Esophagus squamous epithelium (tissue), 5 donors: ENCODE measurements around the gene PRKN. TPM values are rescaled to one million over a fixed set of nuclear protein-coding genes. Genes with fewer than 3 reads are reported as not detected.

Source experiments
- DNase-seq: peaks from one replicate; lab custom pipeline; 2025; lab: John Stamatoyannopoulos, UW
- H3K27ac ChIP-seq, 4 donors: fragments of 200-600 bp; sonication (generic); one replicate each; pipeline ENCODE4 v1.5.1; 2016 to 2019; ENCODE audit warnings: mild to moderate bottlenecking in 1 of 4
- H3K27me3 ChIP-seq, 4 donors: fragments of 200-600 bp; sonication (generic); 1 replicate in 3 of 4; 2 replicates in 1 of 4; pipeline versions ENCODE4 v1.5.1 to v1.6.0; 2017 to 2021; ENCODE audit warnings: antibody characterized with exemption in 1 of 4
- H3K36me3 ChIP-seq, 3 donors: fragments of 200-600 bp; sonication (generic); one replicate each; pipeline ENCODE4 v1.5.1; 2016 to 2019
- H3K4me1 ChIP-seq, 3 donors: fragments of 200-600 bp; sonication (generic); one replicate each; pipeline ENCODE4 v1.5.1; 2017 to 2019
- H3K4me3 ChIP-seq, 4 donors: fragments of 200-600 bp; sonication (generic); 1 replicate in 3 of 4; 2 replicates in 1 of 4; pipeline ENCODE4 v1.5.1; 2016 to 2019; ENCODE audit warnings: mild to moderate bottlenecking in 2 of 4, moderate library complexity in 1 of 4
- H3K9me3 ChIP-seq, 3 donors: fragments of 200-600 bp; sonication (generic); one replicate each; pipeline ENCODE4 v1.5.1; 2016 to 2019
- POLR2A ChIP-seq, 4 donors: fragments of 450-650 bp; IDR thresholded peaks; one replicate each; pipeline ENCODE4 v1.6.1; 2017; ENCODE audit warnings: antibody characterized with exemption in 4 of 4, mild to moderate bottlenecking in 4 of 4, moderate library complexity in 3 of 4
- WGBS, 2 donors: methylation state at CpG; one replicate each; pipeline ENCODE4 v1.1.5; 2018; 5-methylcytosine and 5-hydroxymethylcytosine counted together
- intact Hi-C: fragments of 100-400 bp; cut with DNase I; formaldehyde crosslinking; loops from one replicate; pipeline ENCODE4 v1.15.0; 2022
- total RNA-seq, 4 donors: library from RNA; depleted of rRNA; stranded (reverse); fragments of >200 nt; gene quantifications; one replicate each; pipeline ENCODE4 v1.1.0, GENCODE V29; 2016
- TF ChIP-seq, protein P1 (sequence below), 6 experiments: fragments of 450-650 bp in 4 of 6; fragments of 200-600 bp in 2 of 6; sonication (generic) in 2 of 6; IDR thresholded peaks; one replicate each; pipeline ENCODE4 v1.5.1; 2016 to 2019; ENCODE audit warnings: antibody characterized with exemption in 6 of 6, mild to moderate bottlenecking in 4 of 6, moderate library complexity in 4 of 6
- donor health status: DM: yes; HTN: yes; CAD: no.

Gene PRKN
- total RNA-seq, 4 donors from 2014 or later = 0.70 to 5.5 (median 2.2) TPM

DNA sequence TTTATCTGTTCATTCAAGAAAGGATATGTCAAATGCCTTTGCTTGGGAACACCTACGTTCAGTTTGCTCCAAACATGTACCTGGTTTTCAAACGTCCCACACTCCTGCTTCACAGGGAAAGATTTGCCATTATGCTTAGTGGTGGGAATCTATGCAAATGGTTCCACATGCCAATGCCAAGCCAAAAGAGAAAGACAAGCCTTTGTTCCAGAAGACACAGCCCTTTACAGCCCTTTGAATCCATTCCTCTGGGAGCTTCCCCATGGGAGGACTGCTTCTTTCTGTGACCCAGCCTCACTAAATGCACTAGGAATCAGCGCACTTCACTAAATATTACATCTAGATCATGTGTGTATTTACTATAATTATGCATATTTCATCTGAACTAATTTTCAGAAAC is 619.5 kb downstream of the PRKN start:
- intact Hi-C loops = no loop called here
- 69 to 83% methylated on average over 3 of the region's 3 CpGs for WGBS, 2 donors
- no peaks in the 10 kb centered on the region for H3K27me3 ChIP-seq
- no peaks in the 10 kb centered on the region for H3K4me1 ChIP-seq
- TF ChIP-seq, protein P1, sequence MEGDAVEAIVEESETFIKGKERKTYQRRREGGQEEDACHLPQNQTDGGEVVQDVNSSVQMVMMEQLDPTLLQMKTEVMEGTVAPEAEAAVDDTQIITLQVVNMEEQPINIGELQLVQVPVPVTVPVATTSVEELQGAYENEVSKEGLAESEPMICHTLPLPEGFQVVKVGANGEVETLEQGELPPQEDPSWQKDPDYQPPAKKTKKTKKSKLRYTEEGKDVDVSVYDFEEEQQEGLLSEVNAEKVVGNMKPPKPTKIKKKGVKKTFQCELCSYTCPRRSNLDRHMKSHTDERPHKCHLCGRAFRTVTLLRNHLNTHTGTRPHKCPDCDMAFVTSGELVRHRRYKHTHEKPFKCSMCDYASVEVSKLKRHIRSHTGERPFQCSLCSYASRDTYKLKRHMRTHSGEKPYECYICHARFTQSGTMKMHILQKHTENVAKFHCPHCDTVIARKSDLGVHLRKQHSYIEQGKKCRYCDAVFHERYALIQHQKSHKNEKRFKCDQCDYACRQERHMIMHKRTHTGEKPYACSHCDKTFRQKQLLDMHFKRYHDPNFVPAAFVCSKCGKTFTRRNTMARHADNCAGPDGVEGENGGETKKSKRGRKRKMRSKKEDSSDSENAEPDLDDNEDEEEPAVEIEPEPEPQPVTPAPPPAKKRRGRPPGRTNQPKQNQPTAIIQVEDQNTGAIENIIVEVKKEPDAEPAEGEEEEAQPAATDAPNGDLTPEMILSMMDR (IDR thresholded peaks at IDR 0.05) = no peak
- TF ChIP-seq POLR2A (IDR thresholded peaks at IDR 0.05) = no peak
- H3K4me3 ChIP-seq = no peak overlapping the region
- H3K9me3 ChIP-seq = no peaks in the 10 kb centered on the region
- H3K36me3 ChIP-seq = no peaks in the 10 kb centered on the region
- no peak for DNase-seq
- no peak overlapping the region for H3K27ac ChIP-seq

DNA sequence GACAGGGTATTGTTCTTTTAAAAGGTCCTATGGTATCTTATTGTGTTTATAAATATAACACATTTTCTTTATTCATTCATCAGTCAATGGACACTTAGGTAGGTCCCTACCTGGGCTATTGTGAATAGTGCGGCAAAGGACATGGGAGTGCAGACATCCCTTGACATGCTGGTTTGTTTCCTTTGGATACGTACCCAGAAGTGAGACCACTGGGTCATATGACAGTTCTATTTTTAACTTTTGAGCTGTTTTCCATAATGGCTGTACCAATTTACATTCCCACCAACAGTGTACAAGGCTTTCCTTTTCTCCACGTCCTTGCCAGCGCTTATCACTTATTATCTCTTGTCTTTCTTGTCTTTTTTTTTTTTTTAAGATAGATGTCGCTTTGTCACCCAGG is 627.5 kb downstream of the PRKN start:
- Histone ChIP-seq H3K36me3 (no peaks in the 10 kb centered on the region), H3K27ac (no peak overlapping the region), H3K4me1 (no peaks in the 10 kb centered on the region), H3K9me3 (no peaks in the 10 kb centered on the region), H3K4me3 (no peak overlapping the region), H3K27me3 (no peaks in the 10 kb centered on the region)
- no peak for DNase-seq
- intact Hi-C loops = no loop called here
- WGBS, 2 donors = 90% methylated on average over 5 of the region's 5 CpGs
- TF ChIP-seq, protein P1 (IDR thresholded peaks at IDR 0.05) = no peak
- no peak for TF ChIP-seq POLR2A (IDR thresholded peaks at IDR 0.05)

DNA sequence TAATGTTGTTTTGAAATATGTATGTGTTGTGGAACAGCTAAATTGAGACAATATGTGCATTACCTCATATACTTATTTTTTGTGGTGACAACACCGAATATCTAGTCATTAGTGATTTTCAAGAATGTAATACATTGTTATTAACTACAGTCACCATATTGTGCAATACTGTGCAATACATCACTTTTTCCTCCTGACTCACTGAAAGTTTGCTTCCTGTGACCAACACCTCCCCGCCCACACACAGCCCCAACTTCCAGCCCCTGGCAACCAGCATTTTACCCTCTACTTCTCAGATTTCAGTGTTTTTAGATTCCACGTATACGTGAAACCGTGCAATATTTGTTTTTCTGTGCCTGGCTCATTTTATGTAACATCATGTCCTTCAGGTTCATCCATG is 627.9 kb downstream of the PRKN start:
- Histone ChIP-seq H3K4me1 (no peaks in the 10 kb centered on the region), H3K4me3 (no peak overlapping the region), H3K9me3 (no peaks in the 10 kb centered on the region), H3K27ac (no peak overlapping the region), H3K36me3 (no peaks in the 10 kb centered on the region), H3K27me3 (no peaks in the 10 kb centered on the region)
- intact Hi-C loops = no loop called here
- TF ChIP-seq POLR2A (IDR thresholded peaks at IDR 0.05) = no peak
- TF ChIP-seq, protein P1 (IDR thresholded peaks at IDR 0.05) = no peak
- no peak for DNase-seq
- WGBS, 2 donors = 39 to 47% methylated on average over 5 of the region's 5 CpGs

DNA sequence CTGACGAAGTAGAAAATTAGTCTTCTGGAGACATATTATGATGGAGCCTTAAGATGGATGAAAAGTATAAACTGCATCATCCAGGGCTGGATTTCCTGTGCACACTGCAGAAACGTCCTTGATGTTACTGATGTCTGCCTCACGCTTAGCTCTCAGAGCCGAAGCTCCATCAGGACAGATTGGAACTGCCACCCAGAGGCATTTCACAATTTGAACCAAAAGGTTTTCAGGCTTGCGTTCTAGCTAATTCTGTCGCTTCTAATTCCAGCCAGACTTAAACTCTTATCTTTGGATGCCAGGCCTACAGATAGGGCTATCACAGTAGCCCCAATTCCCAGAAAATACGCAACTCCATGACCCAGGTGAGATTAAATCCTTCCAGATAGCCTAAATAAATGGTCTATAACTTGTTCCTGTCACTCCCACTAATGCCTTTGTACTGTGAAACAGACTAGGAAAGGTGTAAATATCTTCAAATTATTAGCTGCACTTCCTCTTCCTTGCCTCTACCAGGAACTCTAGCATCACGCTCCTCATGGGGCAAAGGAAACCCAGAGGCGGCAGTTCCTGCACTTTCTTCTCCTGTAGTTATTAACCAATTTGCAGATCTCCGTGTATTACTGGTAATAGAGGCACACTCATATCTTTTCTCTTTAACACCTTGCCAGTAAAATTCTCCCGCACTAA is 634.6 kb downstream of the PRKN start:
- no peak for DNase-seq
- Histone ChIP-seq H3K36me3 (no peaks in the 10 kb centered on the region), H3K27ac (no peak overlapping the region), H3K9me3 (no peaks in the 10 kb centered on the region), H3K27me3 (no peaks in the 10 kb centered on the region), H3K4me3 (no peak overlapping the region), H3K4me1 (no peaks in the 10 kb centered on the region)
- TF ChIP-seq, protein P1 (IDR thresholded peaks at IDR 0.05) = no peak
- TF ChIP-seq POLR2A (IDR thresholded peaks at IDR 0.05) = no peak
- intact Hi-C loops = no loop called here
- WGBS, 2 donors = 75 to 83% methylated on average over 11 of the region's 11 CpGs

DNA sequence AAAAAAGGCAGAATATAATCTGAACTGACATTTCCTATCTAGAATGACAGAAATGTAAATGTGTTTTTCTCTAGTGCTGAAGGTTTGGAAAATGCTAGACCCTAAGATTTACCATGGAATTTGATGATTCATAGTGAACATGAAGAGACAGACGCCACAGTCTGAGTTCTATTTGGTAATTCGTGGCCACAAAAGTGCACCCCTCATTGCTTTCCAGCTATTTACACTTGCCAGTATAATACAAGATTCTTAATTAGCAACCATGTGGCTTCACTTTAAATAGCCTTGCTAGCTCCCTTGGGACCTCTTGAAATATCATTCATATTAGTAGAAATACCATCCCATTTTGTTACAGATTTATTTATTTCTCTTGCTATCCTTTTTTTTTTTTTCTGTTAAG is 636.8 kb downstream of the PRKN start:
- intact Hi-C loops = no loop called here
- Histone ChIP-seq H3K27me3 (no peaks in the 10 kb centered on the region), H3K9me3 (no peaks in the 10 kb centered on the region), H3K27ac (no peak overlapping the region), H3K4me3 (no peak overlapping the region), H3K4me1 (no peaks in the 10 kb centered on the region), H3K36me3 (no peaks in the 10 kb centered on the region)
- DNase-seq = no peak
- no peak for TF ChIP-seq POLR2A (IDR thresholded peaks at IDR 0.05)
- TF ChIP-seq, protein P1 (IDR thresholded peaks at IDR 0.05) = no peak
- 21 to 44% methylated on average over 2 of the region's 2 CpGs for WGBS, 2 donors
